Mesendoderm (in vitro differentiated cells): ENCODE measurements around the gene GAD1.

Experiments
- DNase-seq: peaks from one replicate; pipeline ENCODE4 v3.0.0; 2013
- H2AK5ac ChIP-seq: 2 replicates; pipeline ENCODE4 v1.6.1; 2013; ENCODE audit warnings: low read length, inconsistent platforms
- H2BK120ac ChIP-seq: 2 replicates; pipeline ENCODE4 v1.6.1; 2013; ENCODE audit warnings: low read depth, mild to moderate bottlenecking, low read length, moderate library complexity, mixed read lengths
- H2BK15ac ChIP-seq: replicated peaks from 2 replicates; pipeline ENCODE4 v1.6.1; 2013; ENCODE audit warnings: low read depth, mild to moderate bottlenecking, moderate library complexity
- H2BK5ac ChIP-seq: 2 replicates; pipeline ENCODE4 v1.6.1; 2013; ENCODE audit warnings: low read length, inconsistent platforms
- H3K18ac ChIP-seq: 2 replicates; pipeline ENCODE4 v1.6.1; 2013; ENCODE audit warnings: mild to moderate bottlenecking, low read length, mixed read lengths
- H3K23ac ChIP-seq: one replicate; pipeline ENCODE4 v1.6.1; 2013; ENCODE audit warnings: low read length
- H3K27ac ChIP-seq: 2 replicates; pipeline ENCODE4 v1.5.1; 2013; ENCODE audit warnings: low read depth, mild to moderate bottlenecking, inconsistent platforms, low read length, moderate library complexity
- H3K27me3 ChIP-seq: 2 replicates; pipeline ENCODE4 v1.6.1; 2013; ENCODE audit warnings: low read length, control low read depth, mild to moderate bottlenecking, inconsistent platforms; ENCODE audit not compliant: insufficient read depth, poor library complexity
- H3K36me3 ChIP-seq: 2 replicates; pipeline ENCODE4 v1.6.1; 2013; ENCODE audit warnings: low read length, inconsistent platforms; ENCODE audit not compliant: control insufficient read depth, insufficient read depth
- H3K4ac ChIP-seq: one replicate; pipeline ENCODE4 v1.6.1; 2013; ENCODE audit warnings: low read depth, mild to moderate bottlenecking, low read length, moderate library complexity
- H3K4me1 ChIP-seq: 2 replicates; pipeline ENCODE4 v1.6.1; 2013; ENCODE audit warnings: low read depth, low read length, inconsistent platforms; ENCODE audit not compliant: control insufficient read depth
- H3K4me2 ChIP-seq: 2 replicates; pipeline ENCODE4 v1.6.1; 2013; ENCODE audit warnings: low read length
- H3K4me3 ChIP-seq: 2 replicates; pipeline ENCODE4 v1.5.1; 2013; ENCODE audit warnings: mild to moderate bottlenecking, low read length
- H3K56ac ChIP-seq: one replicate; pipeline ENCODE4 v1.6.1; 2013; ENCODE audit warnings: low read length
- H3K79me1 ChIP-seq: 2 replicates; pipeline ENCODE4 v1.6.1; 2013; ENCODE audit warnings: low read length, inconsistent platforms
- H3K79me2 ChIP-seq: 2 replicates; pipeline ENCODE4 v1.6.1; 2013; ENCODE audit warnings: mild to moderate bottlenecking, low read length; ENCODE audit not compliant: control insufficient read depth, insufficient read depth
- H3K9ac ChIP-seq: 2 replicates; pipeline ENCODE4 v1.6.1; 2013; ENCODE audit warnings: low read length, inconsistent platforms
- H4K5ac ChIP-seq: one replicate; pipeline ENCODE4 v1.6.1; 2013; ENCODE audit warnings: low read length
- H4K8ac ChIP-seq: one replicate; pipeline ENCODE4 v1.6.1; 2013; ENCODE audit warnings: low read depth, mild to moderate bottlenecking, control low read depth, low read length, moderate library complexity
- WGBS: extraction: QIAGEN DNeasy Blood & Tissue Kit; methylation state at CpG from one replicate; pipeline ENCODE4 v1.1.7; 2013; ENCODE audit warnings: low lambda C conversion rate, missing lambda C conversion rate; ENCODE audit not compliant: insufficient coverage; ENCODE audit errors: extremely low coverage; 5-methylcytosine and 5-hydroxymethylcytosine counted together

Gene GAD1

GRCh38 chr2:170843656-170844055, 27.0 kb downstream of the GAD1 start:
- Histone ChIP-seq H3K4me3 (no peak overlapping the region), H3K23ac (no peak overlapping the region), H3K4ac (no peak overlapping the region), H3K9ac (no peak overlapping the region), H4K8ac (no peak overlapping the region), H2BK5ac (no peak overlapping the region), H3K4me1 (no peaks in the 10 kb centered on the region), H3K36me3 (peaks cover 1% of the 10 kb centered on the region), H3K4me2 (no peak overlapping the region), H3K79me2 (no peaks in the 10 kb centered on the region), H4K5ac (no peak overlapping the region), H3K18ac (no peak overlapping the region), H3K56ac (no peak overlapping the region), H2AK5ac (no peak overlapping the region), H3K27ac (no peak overlapping the region), H3K79me1 (no peaks in the 10 kb centered on the region), H2BK120ac (no peak overlapping the region), H2BK15ac (no peak overlapping the region), H3K27me3 (no peaks in the 10 kb centered on the region)
- DNase-seq = no peak
- no CpG with 5 or more reads among the region's 2 CpGs for WGBS

DNA sequence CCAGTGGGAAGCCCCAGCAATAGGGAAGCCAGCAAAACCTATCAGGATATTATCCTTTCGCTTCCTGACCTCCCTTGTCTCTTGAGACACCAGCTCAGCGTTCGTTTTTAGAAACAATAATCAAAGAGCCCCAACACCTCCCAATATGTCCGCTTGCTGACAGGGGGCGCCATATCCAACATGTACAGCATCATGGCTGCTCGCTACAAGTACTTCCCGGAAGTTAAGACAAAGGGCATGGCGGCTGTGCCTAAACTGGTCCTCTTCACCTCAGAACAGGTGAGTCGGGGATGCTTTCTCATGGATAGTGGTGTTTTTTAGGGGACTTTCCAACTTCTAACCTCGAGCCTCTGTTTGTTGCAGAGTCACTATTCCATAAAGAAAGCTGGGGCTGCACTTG, 28.7 kb downstream of the GAD1 start:
- Histone ChIP-seq H2AK5ac (no peak overlapping the region), H2BK5ac (no peak overlapping the region)

GRCh38 chr2:170846314-170846713, 29.6 kb downstream of the GAD1 start:
- Histone ChIP-seq H3K79me1 (no peaks in the 10 kb centered on the region), H3K36me3 (peaks cover 3% of the 10 kb centered on the region), H3K4me2 (no peak overlapping the region), H3K18ac (no peak overlapping the region), H3K4me1 (no peaks in the 10 kb centered on the region), H3K4me3 (no peak overlapping the region), H2AK5ac (no peak overlapping the region), H3K56ac (no peak overlapping the region), H4K8ac (no peak overlapping the region), H3K9ac (no peak overlapping the region), H2BK120ac (no peak overlapping the region), H3K27me3 (no peaks in the 10 kb centered on the region), H2BK5ac (no peak overlapping the region), H3K4ac (no peak overlapping the region), H3K27ac (no peak overlapping the region), H3K23ac (no peak overlapping the region), H3K79me2 (no peaks in the 10 kb centered on the region), H4K5ac (no peak overlapping the region), H2BK15ac (no peak overlapping the region)
- no peak for DNase-seq

More for the DNA sequence above, 28.7 kb downstream of the GAD1 start:
- Histone ChIP-seq H3K79me2 (no peaks in the 10 kb centered on the region), H3K4me1 (no peaks in the 10 kb centered on the region), H3K79me1 (no peaks in the 10 kb centered on the region), H3K4me3 (no peak overlapping the region), H3K27me3 (no peaks in the 10 kb centered on the region), H4K5ac (no peak overlapping the region), H3K4ac (no peak overlapping the region), H3K56ac (no peak overlapping the region), H2BK15ac (no peak overlapping the region), H2BK120ac (no peak overlapping the region), H3K4me2 (no peak overlapping the region), H3K9ac (no peak overlapping the region), H3K18ac (no peak overlapping the region), H3K23ac (no peak overlapping the region), H3K36me3 (peaks cover 3% of the 10 kb centered on the region), H3K27ac (no peak overlapping the region), H4K8ac (no peak overlapping the region)
- WGBS = no CpG with 5 or more reads among the region's 10 CpGs
- DNase-seq = peak; percentile 67

DNA sequence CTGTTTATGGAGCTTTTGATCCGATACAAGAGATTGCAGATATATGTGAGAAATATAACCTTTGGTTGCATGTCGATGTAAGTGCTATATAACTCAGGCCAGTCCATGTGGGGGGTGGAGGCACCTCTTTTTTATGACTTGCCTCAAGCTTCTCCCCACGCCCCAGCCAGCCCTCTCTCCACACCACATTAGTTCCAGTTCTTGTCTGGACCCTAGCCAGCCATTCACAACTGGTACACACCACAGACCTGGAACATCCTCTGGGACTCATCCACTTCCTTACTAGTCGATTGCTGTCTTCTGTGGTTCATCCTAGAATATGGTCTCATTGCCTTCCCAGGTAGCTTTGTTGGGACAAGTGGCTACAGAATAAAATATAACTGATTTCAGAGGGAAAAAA, 31.0 kb downstream of the GAD1 start:
- Histone ChIP-seq H2BK15ac (no peak overlapping the region), H3K56ac (no peak overlapping the region), H2BK5ac (no peak overlapping the region), H3K27ac (no peak overlapping the region), H4K8ac (no peak overlapping the region), H3K79me2 (no peaks in the 10 kb centered on the region), H2BK120ac (no peak overlapping the region), H3K4ac (no peak overlapping the region), H3K4me2 (no peak overlapping the region), H3K36me3 (peaks cover 2% of the 10 kb centered on the region), H3K9ac (no peak overlapping the region), H3K23ac (no peak overlapping the region), H3K4me3 (no peak overlapping the region), H3K27me3 (no peaks in the 10 kb centered on the region), H2AK5ac (no peak overlapping the region), H3K79me1 (no peaks in the 10 kb centered on the region), H3K18ac (no peak overlapping the region), H4K5ac (no peak overlapping the region), H3K4me1 (no peaks in the 10 kb centered on the region)
- DNase-seq = no peak
- no CpG with 5 or more reads among the region's 4 CpGs for WGBS

DNA sequence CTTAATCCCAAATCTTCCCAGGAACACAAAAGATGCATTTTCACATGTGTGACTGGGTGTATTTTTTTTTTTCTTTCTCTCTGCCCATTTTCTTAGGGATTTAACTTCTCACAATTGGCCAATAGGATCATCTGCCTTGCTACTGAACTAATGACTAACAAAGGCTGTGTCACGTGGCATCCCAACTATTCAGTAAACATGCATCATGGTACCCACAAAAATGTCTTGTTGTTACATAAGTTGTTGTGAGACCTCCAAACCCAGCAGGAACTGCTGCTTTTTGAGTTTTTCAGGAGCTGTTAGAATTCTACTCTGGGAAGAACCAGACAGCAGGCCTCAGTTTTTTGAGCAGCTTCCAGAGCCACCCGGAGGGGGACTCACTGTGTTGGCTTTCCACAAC, 31.9 kb downstream of the GAD1 start:
- Histone ChIP-seq H3K4me1 (no peaks in the 10 kb centered on the region), H3K79me1 (no peaks in the 10 kb centered on the region), H3K36me3 (peaks cover 5% of the 10 kb centered on the region), H3K4me2 (no peak overlapping the region), H3K4me3 (no peak overlapping the region), H2BK120ac (no peak overlapping the region), H2BK15ac (no peak overlapping the region), H3K23ac (no peak overlapping the region), H3K9ac (no peak overlapping the region), H3K79me2 (no peaks in the 10 kb centered on the region), H3K18ac (no peak overlapping the region), H2AK5ac (no peak overlapping the region), H3K4ac (no peak overlapping the region), H4K8ac (no peak overlapping the region), H2BK5ac (no peak overlapping the region), H3K27ac (no peak overlapping the region), H3K27me3 (no peaks in the 10 kb centered on the region), H4K5ac (no peak overlapping the region), H3K56ac (no peak overlapping the region)
- DNase-seq = peak; percentile 29
- WGBS = no CpG with 5 or more reads among the region's 2 CpGs

DNA sequence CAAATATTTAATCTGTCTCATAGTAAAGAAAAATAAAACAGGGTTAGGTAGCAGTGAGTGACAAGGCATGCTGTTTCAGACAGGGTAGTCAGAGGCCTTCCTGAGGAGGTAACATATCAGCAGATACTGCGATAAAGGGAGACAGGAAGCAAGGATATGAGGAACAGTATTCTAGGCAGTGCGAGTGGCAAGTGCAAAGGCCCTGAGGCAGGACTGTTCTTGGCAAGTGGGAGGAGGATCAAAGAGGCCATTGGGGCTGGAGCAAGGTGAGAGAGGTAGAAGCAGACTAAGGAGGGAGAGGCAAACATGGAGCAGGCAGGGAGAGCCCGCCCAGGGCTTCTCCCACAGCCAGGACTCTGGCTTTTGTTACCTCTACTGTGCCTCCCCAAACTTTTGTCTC, 33.6 kb downstream of the GAD1 start:
- no peak for DNase-seq
- H3K18ac ChIP-seq = no peak overlapping the region
- no peak overlapping the region for H3K56ac ChIP-seq
- no peak overlapping the region for H3K4me3 ChIP-seq
- no peak overlapping the region for H4K5ac ChIP-seq
- no peaks in the 10 kb centered on the region for H3K4me1 ChIP-seq
- no peaks in the 10 kb centered on the region for H3K79me2 ChIP-seq
- no peak overlapping the region for H2AK5ac ChIP-seq
- no peak overlapping the region for H3K9ac ChIP-seq
- WGBS = no CpG with 5 or more reads among the region's 3 CpGs
- no peak overlapping the region for H3K4me2 ChIP-seq
- no peak overlapping the region for H2BK15ac ChIP-seq
- H3K79me1 ChIP-seq = no peaks in the 10 kb centered on the region
- no peak overlapping the region for H3K23ac ChIP-seq
- no peak overlapping the region for H3K27ac ChIP-seq
- H2BK5ac ChIP-seq = no peak overlapping the region
- H3K36me3 ChIP-seq = peaks cover 5% of the 10 kb centered on the region
- H2BK120ac ChIP-seq = no peak overlapping the region
- H3K27me3 ChIP-seq = no peaks in the 10 kb centered on the region
- H4K8ac ChIP-seq = no peak overlapping the region
- H3K4ac ChIP-seq = no peak overlapping the region
